Left lung (tissue), 10 donors: ENCODE results near the gene UFL1. TPM values are rescaled to one million over a fixed set of nuclear protein-coding genes. Genes with fewer than 3 reads are reported as not detected.

Experiments
- ATAC-seq: fragments of 200-7000 bp; cut with Tn5 transposase; one replicate; pipeline ENCODE4 v1.9.1; 2020; ENCODE audit warnings: moderate library complexity
- DNase-seq, 4 donors: peaks; one replicate each; pipeline ENCODE4 v3.0.0-alpha.2; 2013 to 2020
- H3K27ac ChIP-seq, 2 donors: fragments of 200-600 bp; sonication (generic) in 1 of 2; one replicate each; pipeline versions ENCODE4 v1.5.0 to v1.8.0; 2020 to 2021
- H3K27me3 ChIP-seq, 2 donors: fragments of 200-600 bp; sonication (generic) in 1 of 2; one replicate each; pipeline versions ENCODE4 v1.5.0 to v1.8.0; 2020 to 2021
- H3K36me3 ChIP-seq, 2 donors: fragments of 200-600 bp; sonication (generic) in 1 of 2; one replicate each; pipeline versions ENCODE4 v1.5.0 to v1.8.0; 2020 to 2021
- H3K4me1 ChIP-seq, 2 donors: fragments of 200-600 bp; one replicate each; pipeline ENCODE4 v1.8.0; 2021
- H3K4me3 ChIP-seq, 2 donors: fragments of 200-600 bp; sonication (generic) in 1 of 2; one replicate each; pipeline versions ENCODE4 v1.5.0 to v1.8.0; 2020 to 2021; ENCODE audit warnings: mild to moderate bottlenecking in 1 of 2
- H3K9me3 ChIP-seq, 2 donors: fragments of 200-600 bp; sonication (generic) in 1 of 2; one replicate each; pipeline versions ENCODE4 v1.5.0 to v1.8.0; 2020 to 2021
- CTCF ChIP-seq, 2 donors: fragments of 200-600 bp; sonication (generic) in 1 of 2; IDR thresholded peaks; one replicate each; pipeline versions ENCODE4 v1.5.0 to v1.8.0; 2021; ENCODE audit warnings: antibody characterized with exemption in 2 of 2
- intact Hi-C, 2 donors: fragments of 100-400 bp; cut with DNase I; formaldehyde crosslinking; loops; one replicate each; pipeline versions ENCODE4 v1.11.2 to v1.14.2; 2022
- polyA plus RNA-seq, 6 donors: library from polyadenylated mRNA; unstranded; fragments of 120-200 nt; gene quantifications; one replicate each; pipeline ENCODE4 v1.2.1, GENCODE V29; 2013; ENCODE audit not compliant: insufficient read length in 6 of 6
- total RNA-seq, 2 donors: library from RNA; stranded (reverse); fragmentation: NEBNext Ultra II Directional; extraction: Animal tissue kit (Norgen Biotek cat#: 25700); gene quantifications; one replicate each; pipeline ENCODE4 v1.2.1, GENCODE V29; 2021
- donor health status: DM: no; HTN: yes; CAD: no.
- donor health status: DM: no; HTN: no; CAD: no.

Gene UFL1
- total and polyA plus RNA-seq, 8 donors = 24.7 to 41.4 (median 38.0) TPM

- H3K36me3 ChIP-seq = peaks cover 0 to 5% of the 10 kb centered on the region in 2 donors
- intact Hi-C loops = no loop called here
- ATAC-seq (no peak), DNase-seq (no peak)
- H3K4me3 ChIP-seq = no peak overlapping the region
- H3K27me3 ChIP-seq = no peaks in the 10 kb centered on the region
- peaks cover 0 to 69% of the 10 kb centered on the region in 2 donors for H3K9me3 ChIP-seq
- no peak for TF ChIP-seq CTCF (IDR thresholded peaks at IDR 0.05)
- no peak overlapping the region for H3K27ac ChIP-seq
- H3K4me1 ChIP-seq = no peaks in the 10 kb centered on the region
Observed at GRCh38 chr6:96499781-96500180, 21.8 kb upstream of the UFL1 start.

- TF ChIP-seq CTCF (IDR thresholded peaks at IDR 0.05) = no peak
- intact Hi-C loops = no loop called here
- Histone ChIP-seq H3K4me1 (no peaks in the 10 kb centered on the region), H3K9me3 (peaks cover 0 to 46% of the 10 kb centered on the region in 2 donors), H3K27me3 (no peaks in the 10 kb centered on the region), H3K27ac (no peak overlapping the region), H3K4me3 (no peak overlapping the region), H3K36me3 (peaks cover 0 to 5% of the 10 kb centered on the region in 2 donors)
- DNase-seq = no peak
- ATAC-seq = no peak
Observed at GRCh38 chr6:96502915-96503314, 18.7 kb upstream of the UFL1 start.

GRCh38 chr6:96505363-96505762, 16.2 kb upstream of the UFL1 start:
- DNase-seq = no peak
- intact Hi-C loops = no loop called here
- no peak overlapping the region for H3K4me3 ChIP-seq

GRCh38 chr6:96509281-96509680, 12.3 kb upstream of the UFL1 start:
- Histone ChIP-seq H3K27ac (no peak overlapping the region), H3K4me1 (no peaks in the 10 kb centered on the region), H3K27me3 (no peaks in the 10 kb centered on the region), H3K4me3 (no peak overlapping the region), H3K36me3 (peaks cover 0 to 4% of the 10 kb centered on the region in 2 donors), H3K9me3 (peaks cover 0 to 16% of the 10 kb centered on the region in 2 donors)
- no peak for TF ChIP-seq CTCF (IDR thresholded peaks at IDR 0.05)
- ATAC-seq = no peak
- DNase-seq = no peak
- intact Hi-C loops = no loop called here

More at GRCh38 chr6:96505363-96505762, 16.2 kb upstream of the UFL1 start:
- Histone ChIP-seq H3K27ac (no peak overlapping the region), H3K36me3 (no peaks in the 10 kb centered on the region), H3K4me1 (no peaks in the 10 kb centered on the region), H3K27me3 (no peaks in the 10 kb centered on the region), H3K9me3 (peaks cover 0 to 45% of the 10 kb centered on the region in 2 donors)
- no peak for ATAC-seq
- no peak for TF ChIP-seq CTCF (IDR thresholded peaks at IDR 0.05)

- ATAC-seq (no peak), DNase-seq (no peak)
- peaks cover 0 to 6% of the 10 kb centered on the region in 2 donors for H3K36me3 ChIP-seq
- H3K27ac ChIP-seq = peak overlapping the region in 1 of 2 donors; percentile 92
- H3K27me3 ChIP-seq = no peaks in the 10 kb centered on the region
- no peak for TF ChIP-seq CTCF (IDR thresholded peaks at IDR 0.05)
- no peaks in the 10 kb centered on the region for H3K9me3 ChIP-seq
- intact Hi-C loops = no loop called here
- peaks cover 5 to 34% of the 10 kb centered on the region in 2 donors for H3K4me1 ChIP-seq
- peak overlapping the region; percentile 62 to 64 for H3K4me3 ChIP-seq
Observed at GRCh38 chr6:96520171-96521115, 1.2 kb upstream of the UFL1 start.
